Lung (tissue), 12 donors: Measurements from ENCODE around the gene C8G. TPM values are rescaled to one million over a fixed set of nuclear protein-coding genes. Genes with fewer than 3 reads are reported as not detected.
A peak's percentile ranks its signal among the peaks of the same experiment; 100 is the strongest.

Experiments
- ATAC-seq: fragments of 200-7000 bp; cut with Tn5 transposase; one replicate; pipeline ENCODE4 v1.9.1; 2020; ENCODE audit warnings: moderate number of reproducible peaks; ENCODE audit not compliant: insufficient read depth, low FRiP score
- DNase-seq, 3 donors: peaks; one replicate each; pipeline ENCODE4 v3.0.0-alpha.2; 2013 to 2017
- H3K27ac ChIP-seq, 2 donors: one replicate each; pipeline ENCODE4 v1.5.1; 2013; ENCODE audit warnings: mild to moderate bottlenecking in 2 of 2, moderate library complexity in 2 of 2, control low read depth in 1 of 2, inconsistent platforms in 1 of 2, low read depth in 1 of 2, low read length in 1 of 2
- H3K27me3 ChIP-seq, 3 donors: one replicate each; pipeline ENCODE4 v1.5.1; 2013; ENCODE audit warnings: low read length in 2 of 3; ENCODE audit not compliant: control insufficient read depth in 3 of 3, insufficient read depth in 3 of 3
- H3K36me3 ChIP-seq, 4 donors: one replicate each; pipeline ENCODE4 v1.5.1; 2013; ENCODE audit warnings: low read length in 4 of 4, mild to moderate bottlenecking in 1 of 4, moderate library complexity in 1 of 4; ENCODE audit not compliant: control insufficient read depth in 4 of 4, insufficient read depth in 4 of 4
- H3K4me1 ChIP-seq, 5 donors: one replicate each; pipeline ENCODE4 v1.5.1; 2013; ENCODE audit warnings: low read length in 5 of 5, mild to moderate bottlenecking in 2 of 5, moderate library complexity in 1 of 5; ENCODE audit not compliant: control insufficient read depth in 5 of 5, insufficient read depth in 5 of 5
- H3K4me3 ChIP-seq: one replicate; pipeline ENCODE4 v1.5.1; 2013; ENCODE audit warnings: mild to moderate bottlenecking, control low read depth, moderate library complexity
- H3K9ac ChIP-seq, 2 donors: one replicate each; pipeline ENCODE4 v1.5.1; 2013; ENCODE audit warnings: low read length in 2 of 2, control low read depth in 1 of 2; ENCODE audit not compliant: insufficient read depth in 1 of 2
- H3K9me3 ChIP-seq, 4 donors: one replicate each; pipeline ENCODE4 v1.5.1; 2013; ENCODE audit warnings: low read length in 3 of 4, mild to moderate bottlenecking in 1 of 4, moderate library complexity in 1 of 4; ENCODE audit not compliant: control insufficient read depth in 4 of 4, insufficient read depth in 3 of 4
- WGBS, 2 donors: extraction: QIAGEN DNeasy Blood & Tissue Kit; methylation state at CpG; one replicate each; pipeline ENCODE4 v1.1.7; 2013; 5-methylcytosine and 5-hydroxymethylcytosine counted together
- polyA plus RNA-seq, 2 donors: library from polyadenylated mRNA; stranded (reverse); fragments of 200-250 nt; gene quantifications; one replicate each; pipeline ENCODE4 v1.2.1, GENCODE V29; 2013
- total RNA-seq, 2 donors: library from RNA; depleted of rRNA in 1 of 2; stranded (reverse); fragments of >200 nt in 1 of 2; gene quantifications; one replicate each; pipeline ENCODE4 v1.2.1, GENCODE V29; 2014 to 2021
- TF ChIP-seq, protein P1 (sequence below): IDR thresholded peaks from 2 replicates; pipeline ENCODE4 v1.5.1; 2012; ENCODE audit warnings: mild to moderate bottlenecking; ENCODE audit errors: control extremely low read depth, extremely low read depth
- donor health status: control.
- donor health status: control.
- donor health status: Bipolar disorder and iron deficiency.
- donor health status: healthy.
- donor health status: DM: yes; HTN: yes; CAD: no.

The C8G gene
- total and polyA plus RNA-seq, 4 donors: 0.90 to 2.1 (median 1.4) TPM; not detected in 1

DNA sequence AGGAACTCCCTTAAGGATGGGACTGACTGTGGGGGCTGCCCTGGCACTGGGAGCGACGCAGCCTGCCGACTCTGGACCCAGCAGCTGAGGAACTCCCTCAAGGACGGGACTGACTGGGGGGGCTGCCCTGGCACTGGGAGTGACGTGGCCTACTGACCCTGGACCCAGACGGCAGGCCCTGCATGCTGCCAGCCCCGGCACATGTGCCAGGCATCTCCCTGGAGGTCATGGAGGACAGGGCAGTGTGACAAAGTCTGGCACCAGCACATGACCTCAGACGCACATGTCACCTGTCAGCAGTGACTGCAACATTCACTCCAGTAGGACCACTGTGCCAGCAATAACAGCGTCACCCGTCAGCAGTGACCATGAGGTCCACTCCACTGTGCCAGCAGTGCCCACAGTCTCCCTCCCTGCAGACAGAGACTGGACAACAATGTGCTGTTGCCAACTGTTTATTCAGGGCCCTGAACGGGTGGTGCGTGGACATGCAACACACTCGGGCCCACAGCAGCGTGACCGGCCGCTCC is 5.0 kb upstream of the C8G start:
- H3K4me3 ChIP-seq: no peak overlapping the region
- H3K4me1 ChIP-seq: peaks cover 0 to 18% (median 6%) of the 10 kb centered on the region in 5 donors
- TF ChIP-seq, protein P1, sequence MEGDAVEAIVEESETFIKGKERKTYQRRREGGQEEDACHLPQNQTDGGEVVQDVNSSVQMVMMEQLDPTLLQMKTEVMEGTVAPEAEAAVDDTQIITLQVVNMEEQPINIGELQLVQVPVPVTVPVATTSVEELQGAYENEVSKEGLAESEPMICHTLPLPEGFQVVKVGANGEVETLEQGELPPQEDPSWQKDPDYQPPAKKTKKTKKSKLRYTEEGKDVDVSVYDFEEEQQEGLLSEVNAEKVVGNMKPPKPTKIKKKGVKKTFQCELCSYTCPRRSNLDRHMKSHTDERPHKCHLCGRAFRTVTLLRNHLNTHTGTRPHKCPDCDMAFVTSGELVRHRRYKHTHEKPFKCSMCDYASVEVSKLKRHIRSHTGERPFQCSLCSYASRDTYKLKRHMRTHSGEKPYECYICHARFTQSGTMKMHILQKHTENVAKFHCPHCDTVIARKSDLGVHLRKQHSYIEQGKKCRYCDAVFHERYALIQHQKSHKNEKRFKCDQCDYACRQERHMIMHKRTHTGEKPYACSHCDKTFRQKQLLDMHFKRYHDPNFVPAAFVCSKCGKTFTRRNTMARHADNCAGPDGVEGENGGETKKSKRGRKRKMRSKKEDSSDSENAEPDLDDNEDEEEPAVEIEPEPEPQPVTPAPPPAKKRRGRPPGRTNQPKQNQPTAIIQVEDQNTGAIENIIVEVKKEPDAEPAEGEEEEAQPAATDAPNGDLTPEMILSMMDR: no peak
- no peak for ATAC-seq
- H3K27ac ChIP-seq: peak overlapping the region in 1 of 2 donors; percentile 88
- no peak for DNase-seq
- no peak overlapping the region for H3K9ac ChIP-seq
- peaks cover 0 to 2% (median 0%) of the 10 kb centered on the region in 4 donors for H3K9me3 ChIP-seq
- H3K27me3 ChIP-seq: no peaks in the 10 kb centered on the region
- H3K36me3 ChIP-seq: peaks cover 6 to 39% (median 21%) of the 10 kb centered on the region in 4 donors
- WGBS, 2 donors: 82 to 88% methylated on average over 16 of the region's 16 CpGs

DNA sequence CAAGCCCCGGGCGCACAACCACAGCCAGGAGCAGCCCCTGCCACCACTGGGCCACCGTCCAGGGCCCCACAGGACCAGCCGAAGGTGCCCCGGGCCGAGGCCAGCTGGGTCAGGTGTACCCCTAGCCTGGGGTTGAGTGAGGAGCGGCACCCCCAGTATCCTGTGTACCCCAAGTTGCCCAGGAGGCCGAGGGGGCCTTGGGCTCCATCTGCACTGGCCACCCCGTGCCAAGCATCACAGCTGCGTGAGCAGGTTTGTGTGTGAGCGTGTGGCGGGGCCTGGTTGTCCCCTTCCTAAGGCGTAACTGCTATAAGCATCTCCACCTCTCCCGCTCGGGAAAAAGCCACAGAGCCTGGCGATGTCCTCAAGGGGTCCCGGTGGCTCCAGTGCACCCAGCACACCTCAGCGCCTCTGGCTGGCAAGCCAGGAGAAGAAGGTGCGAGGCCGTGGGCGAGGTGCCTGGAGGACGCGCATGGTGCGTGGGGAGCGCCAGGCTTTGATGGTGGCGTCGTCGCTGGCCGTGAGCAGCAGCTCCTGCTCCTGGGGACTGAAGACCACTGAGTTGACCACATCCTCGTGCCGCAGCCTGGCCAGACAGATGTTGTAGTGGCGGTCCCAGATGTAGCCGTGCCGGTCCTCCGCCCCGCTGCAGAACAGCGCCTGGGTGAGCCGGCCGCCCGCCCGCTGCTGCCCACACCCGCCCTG is 4.4 kb upstream of the C8G start:
- no peak for DNase-seq

DNA sequence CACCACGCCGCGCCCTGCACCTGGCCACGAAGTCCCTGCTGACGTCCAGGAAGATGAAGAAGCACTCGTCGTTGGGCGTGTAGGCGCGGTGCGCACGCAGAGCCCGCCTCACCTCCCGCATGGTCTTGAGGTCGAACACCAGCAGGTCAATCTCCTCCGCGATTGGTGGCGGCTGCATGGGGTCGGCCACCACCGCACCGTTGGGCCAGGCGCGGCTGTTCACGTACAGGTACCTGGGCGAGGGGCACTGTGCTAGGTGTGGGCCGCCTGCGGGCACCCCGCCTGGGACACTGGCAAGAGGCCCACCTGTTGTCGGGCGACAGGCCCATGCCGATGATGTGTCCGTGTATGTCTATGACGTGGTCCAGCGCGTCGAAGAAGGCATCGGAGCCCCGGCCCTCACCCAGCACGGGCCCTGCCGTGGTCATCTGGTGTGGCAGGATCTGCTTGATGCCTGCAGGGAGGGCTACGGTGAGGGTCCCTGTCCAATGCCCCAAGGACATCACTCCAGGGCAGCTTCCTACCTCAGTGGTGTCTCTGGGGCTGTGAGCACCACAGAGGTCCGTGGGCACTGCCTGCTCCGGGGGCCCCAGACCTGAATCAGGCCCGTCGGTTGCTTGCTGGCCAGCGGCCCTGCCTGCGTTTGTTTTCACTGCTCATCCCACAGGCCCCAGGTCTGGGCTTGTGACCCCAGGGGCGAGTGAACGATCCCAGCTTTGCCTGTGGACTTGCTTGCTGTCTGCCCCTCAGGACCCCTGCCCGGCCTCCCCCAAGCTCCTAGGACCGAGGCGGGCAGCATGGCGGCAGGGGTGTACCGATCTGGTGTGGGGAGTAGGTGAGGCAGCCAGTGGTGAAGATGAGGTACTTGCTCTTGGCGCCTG is 3.6 kb upstream of the C8G start:
- H3K9me3 ChIP-seq: peaks cover 0 to 2% (median 0%) of the 10 kb centered on the region in 4 donors
- no peak overlapping the region for H3K9ac ChIP-seq
- WGBS, 2 donors: 97% methylated on average over 54 to 55 of the region's 55 CpGs
- TF ChIP-seq, protein P1: no peak
- H3K27ac ChIP-seq: no peak overlapping the region
- peaks cover 6 to 39% (median 21%) of the 10 kb centered on the region in 4 donors for H3K36me3 ChIP-seq
- H3K27me3 ChIP-seq: no peaks in the 10 kb centered on the region
- no peak for ATAC-seq
- no peak for DNase-seq
- no peak overlapping the region for H3K4me3 ChIP-seq
- H3K4me1 ChIP-seq: peaks cover 0 to 18% (median 6%) of the 10 kb centered on the region in 5 donors

More for the DNA sequence above, 4.4 kb upstream of the C8G start:
- H3K9ac ChIP-seq: no peak overlapping the region
- WGBS, 2 donors: 95 to 97% methylated on average over 42 of the region's 42 CpGs
- peaks cover 0 to 2% (median 0%) of the 10 kb centered on the region in 4 donors for H3K9me3 ChIP-seq
- H3K4me1 ChIP-seq: peaks cover 0 to 18% (median 6%) of the 10 kb centered on the region in 5 donors
- peak overlapping the region in 1 of 2 donors; percentile 88 for H3K27ac ChIP-seq
- peaks cover 6 to 39% (median 21%) of the 10 kb centered on the region in 4 donors for H3K36me3 ChIP-seq
- no peaks in the 10 kb centered on the region for H3K27me3 ChIP-seq
- TF ChIP-seq, protein P1: no peak
- no peak overlapping the region for H3K4me3 ChIP-seq
- no peak for ATAC-seq
